Measurements from ENCODE around the gene DHRS7. TPM values are rescaled to one million over a fixed set of nuclear protein-coding genes. Genes with fewer than 3 reads are reported as not detected.
"Not testable (repeated sequence)": the region's sequence is repeated elsewhere in the genome, so short reads cannot be mapped to it uniquely, and the experiment has no call there.

Gene DHRS7
- total and polyA plus RNA-seq, 3 donors from 2014 or later: 14.6 to 22.9 (median 20.9) TPM

GRCh38 chr14:60106339-60106738 is 58.9 kb downstream of the DHRS7 start:
- DNase-seq: peak; percentile 25
- TF ChIP-seq POLR2A (IDR thresholded peaks at IDR 0.05) (no peak), CTCF (IDR thresholded peaks at IDR 0.05) (no peak)
- intact Hi-C loops (cut with DNase I; ENCODE audit: low total_unique reads): no loop called here

DNA sequence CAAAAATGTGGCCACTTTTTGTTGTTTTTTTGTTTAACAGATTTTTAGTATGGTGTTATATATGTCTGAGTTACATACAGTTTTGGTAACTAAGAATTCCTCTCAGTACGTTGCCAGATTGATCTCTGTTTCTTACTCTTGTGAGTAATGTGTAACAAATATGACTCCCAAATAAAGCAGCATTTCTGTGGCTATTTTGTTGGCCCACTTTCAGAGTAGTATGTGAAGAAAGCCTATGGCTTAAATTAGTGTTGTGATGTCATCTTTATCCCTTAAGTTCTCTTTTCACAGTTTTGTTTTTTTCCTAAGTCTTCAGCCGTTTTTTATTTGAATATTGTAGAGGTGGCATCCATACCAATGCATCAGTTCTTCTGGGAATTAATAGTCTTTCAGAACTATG is 62.8 kb downstream of the DHRS7 start:
- Histone ChIP-seq H3K27ac (no peak overlapping the region), H3K4me3 (no peak overlapping the region), H3K36me3 (ENCODE audit: low read depth, missing control alignments) (no peaks in the 10 kb centered on the region), H3K27me3 (no peaks in the 10 kb centered on the region), H3K4me1 (peaks cover 11% of the 10 kb centered on the region), H3K9me3 (no peaks in the 10 kb centered on the region)
- TF ChIP-seq POLR2A (IDR thresholded peaks at IDR 0.05): no peak
- TF ChIP-seq CTCF (IDR thresholded peaks at IDR 0.05): no peak
- WGBS, 2 donors: 44 to 53% methylated on average over 2 of the region's 2 CpGs
- intact Hi-C loops (cut with DNase I; ENCODE audit: low total_unique reads): no loop called here
- no peak for DNase-seq

More at GRCh38 chr14:60106339-60106738, 58.9 kb downstream of the DHRS7 start:
- H3K9me3 ChIP-seq: no peaks in the 10 kb centered on the region
- WGBS, 2 donors: 48 to 65% methylated on average over 2 of the region's 2 CpGs
- H3K27ac ChIP-seq: no peak overlapping the region
- no peaks in the 10 kb centered on the region for H3K36me3 ChIP-seq (ENCODE audit: low read depth, missing control alignments)
- no peaks in the 10 kb centered on the region for H3K27me3 ChIP-seq
- H3K4me3 ChIP-seq: no peak overlapping the region
- H3K4me1 ChIP-seq: peaks cover 11% of the 10 kb centered on the region

DNA sequence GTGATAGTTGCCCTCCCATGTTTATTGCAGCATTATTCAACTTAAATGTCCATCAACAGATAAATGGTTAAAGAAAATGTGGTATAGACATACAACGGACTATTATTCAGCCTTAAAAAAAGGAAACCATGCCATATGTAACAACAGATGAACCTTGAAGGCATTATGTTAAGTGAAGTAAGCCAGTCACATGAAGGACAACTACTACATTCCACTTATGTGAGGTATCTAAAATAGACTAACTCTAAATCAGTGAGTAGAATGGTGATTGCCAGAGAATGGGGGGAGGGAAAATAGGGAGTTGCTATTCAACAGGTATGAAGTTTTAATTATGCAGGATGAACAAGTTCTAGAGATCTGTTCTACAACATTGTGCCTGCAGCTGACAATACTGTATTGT is 63.4 kb downstream of the DHRS7 start:
- WGBS, 2 donors: 87 to 96% methylated on average over 1 of the region's 1 CpG
- TF ChIP-seq POLR2A (IDR thresholded peaks at IDR 0.05) (no peak), CTCF (IDR thresholded peaks at IDR 0.05) (no peak)

DNA sequence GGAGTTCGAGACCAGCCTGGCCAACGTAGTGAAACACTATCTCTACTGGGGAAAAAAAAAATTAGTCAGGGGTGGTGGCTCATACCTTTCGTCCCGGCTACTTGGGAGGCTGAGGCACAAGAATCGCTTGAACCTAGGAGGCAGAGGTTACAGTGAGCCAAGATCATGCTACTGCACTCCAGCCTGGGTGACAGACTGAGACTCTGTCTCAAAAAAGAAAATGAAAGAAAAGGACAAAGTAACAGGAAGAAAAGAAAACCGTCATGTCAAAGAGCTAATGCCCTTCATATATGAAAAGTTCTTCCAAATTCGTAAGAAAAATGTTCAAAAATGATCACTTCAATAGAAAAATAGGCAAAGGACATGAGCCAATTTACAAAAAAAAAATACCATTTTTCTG is 65.3 kb downstream of the DHRS7 start:
- H3K27me3 ChIP-seq; H3K4me3 ChIP-seq; intact Hi-C loops (cut with DNase I; ENCODE audit: low total_unique reads); H3K4me1 ChIP-seq; DNase-seq; H3K9me3 ChIP-seq; H3K27ac ChIP-seq; H3K36me3 ChIP-seq (ENCODE audit: low read depth, missing control alignments): not testable (repeated sequence)
- WGBS, 2 donors: 85 to 94% methylated on average over 7 of the region's 7 CpGs

More for the DNA sequence above, 63.4 kb downstream of the DHRS7 start:
- Histone ChIP-seq H3K27ac (no peak overlapping the region), H3K9me3 (no peaks in the 10 kb centered on the region), H3K36me3 (ENCODE audit: low read depth, missing control alignments) (no peaks in the 10 kb centered on the region), H3K4me1 (peaks cover 7% of the 10 kb centered on the region), H3K4me3 (no peak overlapping the region), H3K27me3 (no peaks in the 10 kb centered on the region)
- intact Hi-C loops (cut with DNase I; ENCODE audit: low total_unique reads): no loop called here
- DNase-seq: no peak

DNA sequence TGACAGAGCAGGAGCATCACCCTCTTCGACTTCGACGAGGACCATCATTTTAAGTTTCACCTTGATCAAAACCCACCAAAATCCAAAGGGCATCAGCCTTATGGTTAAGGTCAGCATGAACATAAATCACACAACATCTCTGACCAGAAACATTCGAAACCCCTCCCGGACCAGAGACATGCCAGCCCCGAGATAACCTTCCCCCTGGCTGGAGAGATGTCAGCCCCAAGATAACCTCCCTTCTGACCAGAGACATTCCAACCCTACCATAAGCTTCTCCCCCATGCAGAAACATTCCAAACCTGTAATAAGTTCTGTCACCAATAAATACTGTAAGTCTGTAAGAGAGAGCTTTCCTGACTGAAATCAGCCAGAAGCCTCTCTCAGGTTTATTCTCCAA is 67.2 kb downstream of the DHRS7 start:
- no peak overlapping the region for H3K4me3 ChIP-seq
- WGBS, 2 donors: 77 to 88% methylated on average over 6 of the region's 6 CpGs
- intact Hi-C loops (cut with DNase I; ENCODE audit: low total_unique reads): no loop called here
- peaks cover 15% of the 10 kb centered on the region for H3K4me1 ChIP-seq
- H3K9me3 ChIP-seq: no peaks in the 10 kb centered on the region
- no peaks in the 10 kb centered on the region for H3K27me3 ChIP-seq
- TF ChIP-seq CTCF (IDR thresholded peaks at IDR 0.05) (no peak), POLR2A (IDR thresholded peaks at IDR 0.05) (no peak)
- no peak overlapping the region for H3K27ac ChIP-seq
- DNase-seq: no peak
- H3K36me3 ChIP-seq (ENCODE audit: low read depth, missing control alignments): no peaks in the 10 kb centered on the region
